Astrocyte of the hippocampus (primary cell): Measurements from ENCODE around the gene CCDC85A.
A peak's percentile ranks its signal among the peaks of the same experiment; 100 is the strongest.

Experiments used
- DNase-seq: peaks from one replicate; pipeline ENCODE4 v3.0.0; 2011; ENCODE audit warnings: low read depth, low spot score

Gene CCDC85A

DNA sequence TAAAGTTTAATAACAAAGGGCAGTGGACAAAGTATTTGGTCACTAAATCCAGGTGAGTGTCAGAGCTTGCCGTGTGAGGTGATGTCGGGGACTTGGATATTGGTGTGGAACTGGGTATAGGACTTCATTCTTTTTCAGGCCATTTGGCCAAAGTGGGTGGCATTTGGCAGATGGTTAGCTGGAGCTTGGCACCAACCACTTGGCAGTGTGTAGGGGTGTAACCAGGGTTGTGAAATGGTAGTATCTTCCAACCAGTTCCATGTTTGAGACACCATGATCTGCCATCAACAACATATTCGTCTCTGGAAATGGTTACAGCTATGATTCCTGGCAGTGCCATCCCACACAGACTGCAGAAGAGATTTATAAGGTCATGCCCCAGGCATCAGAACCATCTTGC is 113.9 kb downstream of the CCDC85A start:
- DNase-seq, result no peak

DNA sequence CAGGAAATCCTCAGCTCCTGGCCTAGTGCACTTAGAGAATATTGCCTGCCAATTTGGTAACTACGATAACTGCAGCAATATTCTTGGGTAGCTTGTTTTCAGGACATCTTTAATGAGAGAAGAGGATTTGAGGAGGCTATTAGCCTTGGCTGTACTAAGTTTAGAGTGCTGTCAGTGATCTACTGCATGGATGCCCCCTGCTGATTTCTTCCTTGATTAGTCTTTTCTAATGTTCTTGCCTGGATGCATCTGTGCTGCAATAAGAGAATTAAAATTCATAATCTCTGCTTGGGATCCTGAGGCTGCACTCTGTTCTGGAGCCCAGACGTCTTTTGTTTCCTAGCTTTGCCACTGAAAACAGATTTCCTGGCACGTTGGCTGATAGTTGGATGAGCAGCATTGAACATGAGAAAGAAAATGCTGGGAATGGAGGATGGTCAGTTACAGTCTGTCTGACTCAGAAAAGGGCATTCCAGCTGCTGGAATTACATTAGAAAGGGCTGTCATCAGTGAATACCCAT is 115.4 kb downstream of the CCDC85A start:
- DNase-seq, result peak; percentile 30

- no peak for DNase-seq
Measured at GRCh38 chr2:56309626-56310170, 125.9 kb downstream of the CCDC85A start.

GRCh38 chr2:56313500-56313921 is 129.7 kb downstream of the CCDC85A start:
- no peak for DNase-seq

DNA sequence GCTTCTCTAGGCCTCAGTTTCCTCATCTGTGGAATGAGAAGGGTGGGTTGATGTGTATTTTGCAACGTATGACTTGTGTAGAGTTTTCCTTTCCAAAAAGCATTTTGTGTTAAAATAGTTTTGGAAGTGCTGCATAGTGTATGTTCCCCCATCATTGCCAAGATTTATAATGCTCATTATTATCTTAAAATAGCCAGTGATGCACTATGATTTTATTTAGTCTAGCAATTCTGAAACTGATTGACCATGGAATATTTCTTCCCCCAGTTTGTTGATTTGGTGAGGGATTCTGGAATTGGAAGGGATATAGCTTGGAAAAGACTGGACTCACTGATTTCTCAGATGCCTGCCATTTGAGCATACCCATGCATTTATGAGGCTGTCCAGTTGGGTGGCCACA is 130.6 kb downstream of the CCDC85A start:
- no peak for DNase-seq

DNA sequence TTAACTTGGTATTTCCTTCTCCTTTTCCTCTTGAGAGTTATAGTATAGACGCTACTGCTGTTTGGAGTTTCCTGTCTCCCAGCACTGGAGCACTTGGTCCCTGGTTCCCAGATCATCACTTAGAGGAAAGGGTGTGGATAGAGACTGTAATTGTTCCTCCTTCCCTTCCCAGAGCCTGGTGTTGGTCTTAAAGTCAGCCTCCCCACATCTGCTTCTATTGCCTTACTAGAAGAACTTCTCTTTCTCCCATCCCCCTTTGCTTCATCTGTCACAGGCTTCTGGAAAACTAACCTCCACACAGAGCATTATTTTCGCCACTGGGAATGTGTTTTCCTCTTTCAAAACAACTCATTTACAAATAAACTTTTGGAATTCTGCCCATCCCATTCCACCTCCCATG is 131.0 kb downstream of the CCDC85A start:
- no peak for DNase-seq

DNA sequence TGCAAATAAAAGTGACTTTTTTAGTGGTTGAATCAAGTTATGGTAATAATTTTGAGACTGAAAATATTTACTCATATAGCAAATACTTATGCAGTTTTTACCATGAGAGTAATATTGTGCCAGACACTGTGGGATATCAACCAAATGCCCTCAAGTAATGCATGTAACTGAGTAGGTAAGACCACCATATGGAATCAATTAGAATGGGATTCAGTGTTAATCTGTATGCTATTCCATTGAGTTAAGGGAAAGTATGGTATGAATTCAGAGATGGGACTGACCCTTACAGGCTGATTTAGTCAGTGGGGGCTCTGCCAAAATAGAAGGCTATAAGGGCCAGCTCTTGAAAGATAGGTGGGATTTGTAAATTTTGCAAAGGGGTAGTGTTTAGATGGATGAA is 131.6 kb downstream of the CCDC85A start:
- no peak for DNase-seq

DNA sequence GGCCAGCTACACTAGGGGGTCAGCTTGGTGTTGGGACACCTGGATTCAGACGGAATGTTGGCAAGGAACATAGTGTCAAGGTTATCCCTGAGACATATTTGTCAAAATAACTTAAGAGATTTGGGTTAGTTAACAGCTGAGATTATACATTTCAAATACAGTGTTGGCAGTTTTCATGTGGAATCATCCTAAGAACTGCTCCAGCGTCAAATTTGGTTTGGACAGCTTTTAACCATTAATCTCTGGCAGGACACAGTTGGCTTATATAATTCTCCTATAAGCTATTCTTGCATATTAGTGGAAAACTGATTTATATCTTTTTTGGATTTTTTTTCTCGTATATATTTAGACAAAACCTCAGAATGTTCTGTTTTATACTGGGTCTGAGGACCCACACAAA is 132.2 kb downstream of the CCDC85A start:
- DNase-seq, result no peak

DNA sequence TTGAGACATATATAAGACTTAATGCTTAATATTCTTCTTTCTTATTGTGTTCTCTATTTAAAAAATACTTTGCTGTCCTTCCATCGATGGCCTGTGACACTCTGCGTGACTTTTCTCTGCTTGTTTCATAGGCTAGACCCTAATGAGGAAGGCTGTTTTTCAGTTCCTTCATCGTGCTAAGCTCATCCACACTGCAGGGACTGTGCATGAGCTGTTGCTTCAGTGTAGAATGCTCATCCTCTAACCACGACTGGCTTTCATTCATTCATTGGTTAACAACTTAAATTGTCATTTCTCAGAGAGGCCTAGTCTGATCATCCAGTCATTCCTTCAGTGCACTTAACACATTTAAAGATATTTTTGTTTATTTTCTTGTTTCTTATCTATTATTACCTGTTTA is 134.4 kb downstream of the CCDC85A start:
- no peak for DNase-seq

- no peak for DNase-seq
Measured at GRCh38 chr2:56325661-56326345, 142.0 kb downstream of the CCDC85A start.

GRCh38 chr2:56326346-56326741 is 142.6 kb downstream of the CCDC85A start:
- DNase-seq, result no peak

DNA sequence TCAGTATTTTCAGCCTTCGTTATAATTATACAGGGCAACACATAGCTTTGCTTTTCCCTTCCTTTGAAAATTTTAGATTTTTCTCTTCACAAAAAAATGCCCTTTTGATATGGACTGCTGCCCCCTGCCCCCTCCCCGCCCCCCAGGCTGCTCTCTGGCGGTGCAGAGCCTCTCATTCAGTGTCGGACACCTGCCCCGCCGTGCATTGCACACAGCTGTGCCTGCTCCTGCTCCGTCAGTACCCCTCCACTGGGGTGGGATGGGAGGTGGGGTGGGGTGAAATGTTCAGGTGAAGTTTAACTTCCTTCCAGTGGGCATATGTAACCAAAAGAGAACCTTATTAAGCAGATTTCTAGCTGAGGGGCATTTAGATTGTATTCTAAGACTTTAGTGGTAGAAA is 148.0 kb downstream of the CCDC85A start:
- DNase-seq, result no peak

- no peak for DNase-seq
Measured at GRCh38 chr2:56333812-56334485, 150.2 kb downstream of the CCDC85A start.

DNA sequence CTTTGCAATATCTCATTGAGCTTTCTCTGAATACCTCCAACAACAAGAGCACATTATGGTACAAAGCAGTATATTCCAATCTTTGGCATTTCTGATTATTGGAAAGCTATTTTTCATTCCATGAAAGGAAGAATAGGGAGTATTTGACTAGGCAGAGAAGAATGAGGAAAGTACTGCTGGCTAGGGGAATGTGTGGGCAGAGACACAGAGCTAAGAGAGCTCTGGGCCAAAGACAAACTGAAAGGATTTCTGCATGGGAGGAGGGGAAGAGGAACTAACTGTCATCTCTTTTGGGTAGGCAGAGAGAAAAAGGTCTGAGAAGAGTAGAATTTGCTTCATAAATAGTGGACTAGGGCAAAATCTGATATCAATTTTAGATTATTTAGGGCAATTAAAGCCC is 150.8 kb downstream of the CCDC85A start:
- DNase-seq, result peak; percentile 17

GRCh38 chr2:56335101-56335500 is 151.3 kb downstream of the CCDC85A start:
- no peak for DNase-seq

DNA sequence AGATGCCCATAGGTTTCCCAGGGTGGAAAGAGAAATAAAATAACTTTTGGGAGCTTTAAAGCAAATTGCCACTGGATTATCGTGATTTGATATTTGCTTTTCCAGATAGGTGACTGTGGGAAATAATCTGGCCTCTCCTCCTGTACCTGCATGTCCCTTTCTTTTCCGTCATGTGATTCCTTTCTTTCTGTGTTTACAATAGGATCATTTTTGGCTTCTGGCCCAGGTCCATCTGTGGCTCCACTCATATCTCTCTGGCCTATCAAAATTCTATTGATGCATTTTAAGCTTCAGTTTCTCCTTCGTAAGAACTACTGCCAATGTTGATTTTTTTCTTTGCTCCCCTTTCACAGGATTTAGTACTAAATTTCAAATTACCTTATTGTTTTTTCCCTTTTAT is 153.6 kb downstream of the CCDC85A start:
- DNase-seq, result no peak

- no peak for DNase-seq
Measured at GRCh38 chr2:56338232-56338631, 154.4 kb downstream of the CCDC85A start.

DNA sequence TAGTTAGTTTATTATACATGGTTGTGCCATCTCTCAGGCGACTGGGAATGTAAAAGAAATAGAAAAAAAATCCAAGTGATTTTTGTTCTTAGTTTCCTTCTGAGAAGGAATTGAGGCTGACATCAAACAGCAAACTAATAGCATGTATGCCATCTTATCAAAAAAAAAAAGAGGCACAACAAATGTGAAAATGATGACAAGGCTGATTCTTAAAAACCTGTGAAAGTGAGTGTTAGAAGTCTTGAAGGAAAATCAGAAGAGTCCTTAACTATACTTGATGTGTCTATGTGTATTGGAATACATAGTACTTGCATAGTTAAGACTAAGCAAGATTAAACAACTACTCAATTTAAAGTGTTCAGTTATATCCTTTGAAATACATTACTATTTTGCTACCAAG is 161.0 kb downstream of the CCDC85A start:
- no peak for DNase-seq

GRCh38 chr2:56347881-56348280 is 164.1 kb downstream of the CCDC85A start:
- no peak for DNase-seq

- DNase-seq, result no peak
Measured at GRCh38 chr2:56348392-56349210, 164.8 kb downstream of the CCDC85A start.

GRCh38 chr2:56357655-56358295 is 174.0 kb downstream of the CCDC85A start:
- no peak for DNase-seq

DNA sequence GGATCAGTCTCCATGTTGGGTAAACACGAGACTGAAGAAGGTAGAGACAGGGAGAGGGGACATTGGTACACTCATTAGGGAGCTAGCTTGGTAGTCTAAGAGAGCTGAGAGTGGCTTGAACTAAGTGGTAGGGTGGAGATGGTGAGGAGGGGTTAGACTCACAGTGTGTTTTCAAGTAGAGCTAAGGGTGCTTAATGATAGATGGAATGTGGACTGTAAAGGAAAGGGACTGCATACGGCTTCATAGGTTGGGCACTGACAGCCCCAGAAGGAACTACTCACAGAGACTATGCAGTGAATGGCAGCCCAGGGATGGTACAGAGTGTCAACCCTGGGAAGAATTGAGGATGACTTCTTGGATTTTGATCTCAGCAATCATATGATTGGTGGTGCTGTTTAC is 178.1 kb downstream of the CCDC85A start:
- no peak for DNase-seq
